HG03108 (cell line): ENCODE data around the gene SRGAP1.
A peak's percentile ranks its signal among the peaks of the same experiment; 100 is the strongest.

Source experiments
- ATAC-seq: cut with Tn5 transposase; IDR thresholded peaks from one replicate; pipeline ENCODE4 v1.9.1; 2021; ENCODE audit warnings: moderate library complexity; ENCODE audit not compliant: unreplicated experiment

The SRGAP1 gene

GRCh38 chr12:63844391-63845341 is at the start of gene SRGAP1:
SRGAP1 (plus strand) TSS chr12:63844700; CDS start chr12:63844817, 117 bp downstream.
- peak; percentile 19 for ATAC-seq

DNA sequence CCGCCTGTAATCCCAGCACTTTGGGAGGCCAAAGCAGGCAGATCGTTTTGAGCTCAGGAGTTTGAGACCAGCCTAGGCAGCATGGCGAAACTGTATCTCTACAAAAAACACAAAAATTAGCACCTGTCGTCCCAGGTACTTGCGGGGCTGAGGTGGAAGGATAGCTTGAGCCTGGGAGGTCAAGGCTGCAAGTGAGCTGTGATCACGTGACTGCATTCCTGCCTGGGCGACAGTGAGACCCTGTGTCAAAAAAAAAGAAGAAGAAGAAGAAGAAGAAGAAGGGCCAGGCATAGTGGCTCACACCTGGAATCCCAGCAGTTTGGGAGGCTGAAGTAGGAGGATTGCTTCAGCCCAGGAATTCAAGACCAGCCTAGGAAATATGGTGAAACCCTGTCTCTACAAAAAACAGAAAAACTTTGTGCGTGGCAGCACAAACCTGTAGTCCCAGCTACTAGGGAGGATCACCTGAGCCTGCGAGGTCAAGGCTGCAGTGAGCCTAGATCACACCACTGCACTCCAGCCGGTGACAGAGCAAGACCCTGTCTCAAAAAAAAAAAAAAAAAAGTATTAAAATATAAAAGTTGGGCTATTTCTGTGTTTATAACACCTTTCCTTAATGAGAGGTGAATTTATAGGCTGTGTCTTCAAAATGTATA is 49.3 kb upstream of the SRGAP1 start:
- ATAC-seq: no peak

GRCh38 chr12:63795944-63796343 is 48.6 kb upstream of the SRGAP1 start:
- no peak for ATAC-seq

- no peak for ATAC-seq
Measured at GRCh38 chr12:63802012-63802608, 42.4 kb upstream of the SRGAP1 start.

DNA sequence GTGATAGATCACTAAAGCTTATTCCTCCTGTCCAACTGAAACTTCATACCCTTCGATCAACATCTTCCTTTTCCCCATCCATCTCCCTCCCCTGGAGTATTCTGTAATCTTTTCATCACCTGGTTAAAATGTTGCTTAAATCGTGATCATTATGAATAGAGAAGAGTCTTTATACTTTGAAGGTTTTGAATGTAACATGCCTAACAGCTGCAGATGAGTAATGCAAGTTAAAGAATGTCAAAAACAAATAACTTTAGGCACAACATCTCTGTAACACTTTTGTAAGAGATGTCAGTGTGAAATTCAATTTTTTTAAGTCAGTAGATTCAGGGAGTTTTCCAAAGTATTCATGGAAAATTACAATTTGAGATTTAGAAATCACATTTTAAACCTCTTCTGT is 39.8 kb upstream of the SRGAP1 start:
- no peak for ATAC-seq

GRCh38 chr12:63805704-63806672 is 38.5 kb upstream of the SRGAP1 start:
- no peak for ATAC-seq

- no peak for ATAC-seq
Measured at GRCh38 chr12:63808631-63809030, 35.9 kb upstream of the SRGAP1 start.

DNA sequence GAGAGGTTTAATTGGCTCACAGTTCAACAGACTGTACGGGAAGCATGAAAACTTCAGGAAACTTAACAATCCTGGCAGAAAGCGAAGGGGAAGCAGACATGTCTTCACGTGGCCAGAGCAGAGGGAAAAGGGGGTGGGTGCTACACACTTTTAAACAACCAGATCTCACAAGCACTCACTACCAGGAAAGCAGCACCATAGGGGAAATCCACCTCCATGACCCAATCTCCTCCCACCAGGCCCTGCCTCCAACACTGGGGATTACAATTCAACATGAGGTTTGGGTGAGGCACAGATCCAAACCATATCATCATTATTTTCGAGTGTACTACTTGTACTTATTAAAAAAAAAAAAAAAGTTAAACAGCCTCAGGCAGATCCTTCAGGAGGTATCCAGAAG is 34.9 kb upstream of the SRGAP1 start:
- no peak for ATAC-seq

GRCh38 chr12:63811334-63811733 is 33.2 kb upstream of the SRGAP1 start:
- ATAC-seq: no peak

- ATAC-seq: no peak
Measured at GRCh38 chr12:63811755-63812154, 32.7 kb upstream of the SRGAP1 start.

GRCh38 chr12:63814146-63814772 is 30.2 kb upstream of the SRGAP1 start:
- ATAC-seq: peak; percentile 36

GRCh38 chr12:63815482-63815852 is 29.0 kb upstream of the SRGAP1 start:
- ATAC-seq: no peak

DNA sequence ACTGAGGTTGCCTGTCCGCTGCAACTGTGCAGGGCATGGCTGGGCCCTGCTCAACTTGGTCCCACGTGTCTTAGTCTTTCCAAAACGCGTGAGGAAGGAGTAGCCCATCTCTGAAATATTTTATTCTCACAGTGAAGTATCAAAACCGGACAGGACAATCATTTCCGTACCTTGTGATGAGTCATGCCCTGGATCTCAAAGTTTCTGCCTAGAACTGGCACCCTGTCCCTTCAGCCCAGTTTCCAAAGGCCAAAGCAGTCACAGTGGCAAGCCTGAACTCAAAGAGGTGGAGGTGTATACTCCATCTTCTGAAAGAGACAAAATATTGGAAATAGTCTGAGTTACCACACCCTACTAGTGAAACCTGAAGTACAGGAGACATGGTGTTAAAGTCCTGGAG is 28.5 kb upstream of the SRGAP1 start:
- ATAC-seq: peak; percentile 33

- ATAC-seq: no peak
Measured at GRCh38 chr12:63820427-63820826, 24.1 kb upstream of the SRGAP1 start.

DNA sequence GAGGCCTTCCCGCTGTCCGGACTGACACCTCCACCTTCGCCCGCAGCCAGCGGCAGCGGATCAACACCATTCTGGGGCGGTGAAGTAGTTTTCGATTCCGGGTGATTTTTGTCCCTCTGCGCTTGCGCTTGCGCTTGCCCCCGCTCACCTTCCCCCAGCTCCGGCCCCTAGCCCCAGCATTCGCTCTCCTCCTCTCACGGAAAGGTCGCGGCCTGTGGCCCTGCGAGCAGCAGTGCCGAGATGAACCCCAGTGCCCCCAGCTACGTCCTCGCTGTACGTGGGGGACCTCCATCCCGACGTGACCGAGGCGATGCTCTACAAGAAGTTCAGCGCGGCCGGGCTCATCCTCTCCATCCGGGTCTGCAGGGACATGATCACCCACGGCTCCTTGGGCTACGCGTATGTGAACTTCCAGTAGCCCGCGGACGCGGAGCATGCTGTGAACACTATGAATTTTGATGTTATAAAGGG is 22.7 kb upstream of the SRGAP1 start:
- ATAC-seq: no peak

GRCh38 chr12:63822352-63822751 is 22.1 kb upstream of the SRGAP1 start:
- ATAC-seq: no peak

- ATAC-seq: no peak
Measured at GRCh38 chr12:63823040-63823439, 21.5 kb upstream of the SRGAP1 start.

DNA sequence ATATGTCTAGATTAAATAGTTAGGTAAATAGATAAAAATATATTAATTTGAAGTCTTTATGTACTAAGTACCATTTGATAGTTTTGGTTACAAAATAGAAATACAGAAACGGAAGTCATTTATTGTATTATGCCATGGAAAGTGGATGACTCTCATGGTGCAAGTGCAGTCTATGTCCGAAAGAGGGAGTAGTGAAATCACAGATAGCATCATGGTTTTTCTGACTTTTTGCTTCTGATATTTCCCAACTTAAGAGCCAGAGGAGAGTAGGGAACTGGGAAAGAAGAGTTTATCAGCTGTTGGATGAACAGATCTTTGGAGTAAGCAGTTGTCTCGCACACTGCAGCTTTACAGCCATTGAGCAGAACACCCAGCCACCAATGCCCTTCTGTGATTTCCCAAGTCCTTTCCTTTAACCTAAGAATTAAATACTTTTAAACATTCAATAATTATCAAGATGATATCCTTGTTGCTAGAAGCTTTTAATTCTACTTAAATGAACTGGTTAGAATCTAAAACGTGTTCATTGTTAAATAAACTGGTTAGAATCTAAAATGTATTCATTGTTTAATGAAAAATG is 18.4 kb upstream of the SRGAP1 start:
- no peak for ATAC-seq

- ATAC-seq: no peak
Measured at GRCh38 chr12:63828867-63829266, 15.6 kb upstream of the SRGAP1 start.

DNA sequence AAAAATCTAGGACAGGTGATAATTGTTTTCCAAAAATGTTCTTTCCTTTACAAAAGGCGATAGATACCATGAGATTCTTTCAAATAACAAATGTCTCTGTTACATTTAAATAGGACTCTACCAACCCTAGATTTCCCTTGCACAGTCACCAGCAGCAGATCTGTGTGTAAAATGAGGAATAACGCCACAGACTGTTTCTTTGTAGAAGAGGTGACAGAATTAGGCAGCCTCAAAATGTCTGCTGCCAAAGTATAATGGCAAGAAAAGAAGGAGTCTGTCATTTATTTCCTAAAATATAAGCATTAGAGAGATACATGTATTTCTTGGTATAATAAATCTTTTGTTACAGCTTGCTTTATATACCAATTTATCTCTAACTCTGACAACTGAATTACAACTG is 8.5 kb upstream of the SRGAP1 start:
- no peak for ATAC-seq
